ENCODE measurements around the gene HNRNPA1L2. TPM values are rescaled to one million over a fixed set of nuclear protein-coding genes. Genes with fewer than 3 reads are reported as not detected.

The HNRNPA1L2 gene
- total RNA-seq, 1 experiment from 2014 or later, result 8.5 TPM

GRCh38 chr13:52652196-52652979 lies 10.2 kb downstream of the HNRNPA1L2 start, which contains the start of gene SUGT1 (continued):
- no peak for TF ChIP-seq ATF6 (CRISPR knock-in tag; IDR thresholded peaks at IDR 0.05)
- TF ChIP-seq ZNF396 (CRISPR knock-in tag; IDR thresholded peaks at IDR 0.05; ENCODE audit: borderline replicate concordance), result no peak
- TF ChIP-seq ZNF281 (CRISPR knock-in tag; IDR thresholded peaks at IDR 0.05), result peak; percentile 56; the same call in 1 of the 2 replicates
- TF ChIP-seq TEAD1 (CRISPR knock-in tag; IDR thresholded peaks at IDR 0.05), result no peak; the same call in 1 of the 2 replicates
- 0 out of 2 replicates have a peak, but pooled peaks have one; percentile 55 for TF ChIP-seq PREB (CRISPR knock-in tag; IDR thresholded peaks at IDR 0.05; ENCODE audit: borderline replicate concordance)
- TF ChIP-seq ZNF671 (CRISPR knock-in tag; IDR thresholded peaks at IDR 0.05), result no peak
- no peak for TF ChIP-seq EMX1 (CRISPR knock-in tag; IDR thresholded peaks at IDR 0.05)
- peak; percentile 38; the same call in 1 of the 2 replicates for TF ChIP-seq SMAD3 (CRISPR knock-in tag; IDR thresholded peaks at IDR 0.05; ENCODE audit: borderline replicate concordance)
- peak; percentile 62; the same call in 1 of the 2 replicates for TF ChIP-seq CREM (CRISPR knock-in tag; IDR thresholded peaks at IDR 0.05)
- 0 out of 2 replicates have a peak, but pooled peaks have one; percentile 21 for TF ChIP-seq CREB1 (CRISPR knock-in tag; IDR thresholded peaks at IDR 0.05)
- TF ChIP-seq PRRX2 (CRISPR knock-in tag; IDR thresholded peaks at IDR 0.05), result 0 out of 2 replicates have a peak, but pooled peaks have one; percentile 73
- TF ChIP-seq IRF1 (CRISPR knock-in tag; IDR thresholded peaks at IDR 0.05), result no peak
- TF ChIP-seq JUN (CRISPR knock-in tag; IDR thresholded peaks at IDR 0.05), result no peak
- TF ChIP-seq ZNF532 (CRISPR knock-in tag; IDR thresholded peaks at IDR 0.05; ENCODE audit: borderline replicate concordance), result no peak
- no peak; the same call in 1 of the 2 replicates for TF ChIP-seq USF2 (CRISPR knock-in tag; IDR thresholded peaks at IDR 0.05)
- no peak for TF ChIP-seq KAT7 (CRISPR knock-in tag; IDR thresholded peaks at IDR 0.05; ENCODE audit: borderline replicate concordance)
- TF ChIP-seq ARID4B (CRISPR knock-in tag; IDR thresholded peaks at IDR 0.05; ENCODE audit: borderline replicate concordance), result 0 out of 2 replicates have a peak, but pooled peaks have one; percentile 15
- no peak for TF ChIP-seq GRHL2 (CRISPR knock-in tag; IDR thresholded peaks at IDR 0.05; ENCODE audit: insufficient replicate concordance, severe bottlenecking)
- TF ChIP-seq GTF2I (CRISPR knock-in tag; conservative IDR thresholded peaks at IDR 0.05), result no peak
- TF ChIP-seq NFATC4 (CRISPR knock-in tag; IDR thresholded peaks at IDR 0.05), result no peak
- no peak for TF ChIP-seq ELF4 (CRISPR knock-in tag; IDR thresholded peaks at IDR 0.05; ENCODE audit: low read depth)

Data from WTC11 (cell line).